HL-60 (cell line): Measurements from ENCODE around the gene BTBD6.

Experiments
- DNase-seq, 2 experiments: peaks; one replicate each; pipeline ENCODE4 v3.0.0-alpha.2; 2010 to 2020; ENCODE audit warnings: low read depth in 1 of 2, low spot score in 1 of 2
- H3K27ac ChIP-seq: fragments of 250-450 bp; sonication (Bioruptor Pico); replicated peaks from 2 replicates; pipeline ENCODE4 v1.5.1; 2020; ENCODE audit warnings: mild to moderate bottlenecking, moderate library complexity
- H3K27me3 ChIP-seq: fragments of 250-450 bp; sonication (Bioruptor Pico); 2 replicates; pipeline ENCODE4 v1.5.1; 2021; ENCODE audit warnings: mild to moderate bottlenecking, moderate library complexity; ENCODE audit not compliant: insufficient read depth, poor library complexity, severe bottlenecking
- H3K4me3 ChIP-seq: replicated peaks from 2 replicates; pipeline ENCODE4 v1.5.1; 2011; ENCODE audit warnings: mild to moderate bottlenecking, control low read depth, low read length; ENCODE audit not compliant: insufficient read depth
- CTCF ChIP-seq: IDR thresholded peaks from one replicate; pipeline ENCODE4 v1.5.1; 2011; ENCODE audit warnings: low read length, control low read depth, inconsistent platforms; ENCODE audit not compliant: insufficient read depth
- GABPA ChIP-seq: IDR thresholded peaks from 2 replicates; pipeline ENCODE4 v1.6.1; 2012; ENCODE audit warnings: low read depth
- POLR2AphosphoS5 ChIP-seq: IDR thresholded peaks from 2 replicates; pipeline ENCODE4 v1.6.1; 2012; ENCODE audit warnings: low read depth
- REST ChIP-seq: IDR thresholded peaks from 2 replicates; pipeline ENCODE4 v1.6.1; 2012; ENCODE audit warnings: low read depth; ENCODE audit not compliant: insufficient replicate concordance
- SPI1 ChIP-seq: IDR thresholded peaks from 2 replicates; pipeline ENCODE4 v1.6.1; 2012; ENCODE audit warnings: low read depth, mild to moderate bottlenecking, borderline replicate concordance
- long read RNA-seq: library from polyadenylated mRNA; unstranded; transcript quantifications from one replicate; pipeline ENCODE4 v2.0.0, GENCODE V29; 2020

BTBD6 gene
- long read RNA-seq: 0 reads

GRCh38 chr14:105248368-105249181, at the start of gene BTBD6:
BTBD6 (plus strand) TSS chr14:105248533; CDS start chr14:105248712, 179 bp downstream.
- Histone ChIP-seq H3K27ac (no peak within 1 kb of the TSS), H3K27me3 (no peaks in the 10 kb centered on the region), H3K4me3 (peak within 1 kb of the TSS; percentile 43)
- TF ChIP-seq REST (no peak), POLR2AphosphoS5 (0 out of 2 replicates have a peak, but pooled peaks have one; percentile 27)
- DNase-seq: peak; percentile 64 to 81

- TF ChIP-seq GABPA (no peak), SPI1 (no peak), POLR2AphosphoS5 (no peak), REST (no peak), CTCF (no peak)
- H3K27me3 ChIP-seq: peaks cover 50% of the 10 kb centered on the region
- no peak overlapping the region for H3K4me3 ChIP-seq
- no peak overlapping the region for H3K27ac ChIP-seq
- DNase-seq: no peak
Measured at GRCh38 chr14:105198588-105198987, 49.7 kb upstream of the BTBD6 start.

GRCh38 chr14:105199093-105199492, 49.2 kb upstream of the BTBD6 start:
- peaks cover 46% of the 10 kb centered on the region for H3K27me3 ChIP-seq
- no peak for DNase-seq
- no peak overlapping the region for H3K27ac ChIP-seq
- TF ChIP-seq SPI1: no peak
- TF ChIP-seq GABPA: no peak
- no peak for TF ChIP-seq POLR2AphosphoS5
- no peak for TF ChIP-seq CTCF
- no peak for TF ChIP-seq REST
- H3K4me3 ChIP-seq: no peak overlapping the region
